H1 (cell line): Measurements from ENCODE around the gene RUFY1. TPM values are rescaled to one million over a fixed set of nuclear protein-coding genes. Genes with fewer than 3 reads are reported as not detected.

ENCODE experiments used
- CTCF ChIA-PET: fragments of 300-600 bp; sonication (Branson Sonifier 250); formaldehyde crosslinking; loops from one replicate; lab custom pipeline; 2021; ENCODE audit not compliant: partially characterized antibody; lab: Charles Lee
- POLR2A ChIA-PET: fragments of 300-600 bp; sonication (Branson Sonifier 250); formaldehyde crosslinking; loops from one replicate; lab custom pipeline; 2021; ENCODE audit warnings: inconsistent platforms; ENCODE audit not compliant: partially characterized antibody; lab: Charles Lee
- DNase-seq, 2 experiments: peaks; one replicate each; pipeline versions ENCODE4 v3.0.0 to v3.0.0-alpha.2; 2010 to 2022; ENCODE audit warnings: low spot score in 2 of 2, low read depth in 1 of 2, mixed read lengths in 1 of 2
- FAIRE-seq: peaks from 2 replicates; lab custom pipeline; 2011; peaks lifted over from hg19 to GRCh38; lab: Jason Lieb, UNC
- H2AFZ ChIP-seq: 2 replicates; pipeline ENCODE4 v1.8.1; 2012; ENCODE audit warnings: low read length, inconsistent platforms
- H2AK5ac ChIP-seq: 2 replicates; pipeline ENCODE4 v1.6.1; 2013; ENCODE audit warnings: low read depth, low read length
- H2BK120ac ChIP-seq: replicated peaks from 2 replicates; pipeline ENCODE3; 2013; ENCODE audit warnings: low read depth, low read length, inconsistent platforms
- H2BK12ac ChIP-seq: 2 replicates; pipeline ENCODE4 v1.6.1; 2013; ENCODE audit warnings: low read depth, low read length
- H2BK15ac ChIP-seq: 2 replicates; pipeline ENCODE4 v1.6.1; 2013; ENCODE audit warnings: low read length
- H2BK20ac ChIP-seq: 2 replicates; pipeline ENCODE4 v1.6.1; 2013; ENCODE audit warnings: low read length
- H2BK5ac ChIP-seq: 2 replicates; pipeline ENCODE4 v1.6.1; 2013; ENCODE audit warnings: low read depth, low read length
- H3K14ac ChIP-seq: 2 replicates; pipeline ENCODE4 v1.6.1; 2013; ENCODE audit warnings: inconsistent platforms; ENCODE audit not compliant: insufficient read length
- H3K18ac ChIP-seq: 2 replicates; pipeline ENCODE4 v1.6.1; 2013; ENCODE audit warnings: low read length; ENCODE audit errors: extremely low read depth
- H3K23ac ChIP-seq: 2 replicates; pipeline ENCODE4 v1.6.1; 2013; ENCODE audit warnings: inconsistent platforms; ENCODE audit not compliant: insufficient read length
- H3K23me2 ChIP-seq: 2 replicates; pipeline ENCODE4 v1.6.1; 2013; ENCODE audit warnings: low read depth, low read length
- H3K27ac ChIP-seq: 2 replicates; pipeline ENCODE4 v1.6.1; 2011; ENCODE audit warnings: low read depth, low read length, inconsistent platforms
- H3K27me3 ChIP-seq, 4 experiments: replicated peaks in 1 of 4; 1 replicate in 1 of 4; 2 replicates in 3 of 4; pipeline versions ENCODE4 v1.6.1 to v1.8.1; 2011 to 2013; ENCODE audit warnings: low read length in 3 of 4, mild to moderate bottlenecking in 3 of 4, inconsistent platforms in 2 of 4, mixed read lengths in 2 of 4, moderate library complexity in 1 of 4; ENCODE audit not compliant: control insufficient read depth in 3 of 4, insufficient read depth in 3 of 4; ENCODE audit errors: extremely low read depth in 1 of 4
- H3K36me3 ChIP-seq, 4 experiments: 2 replicates each; pipeline versions ENCODE4 v1.6.1 to v1.8.1; 2011 to 2013; ENCODE audit warnings: mild to moderate bottlenecking in 4 of 4, low read length in 3 of 4, moderate library complexity in 2 of 4, control low read depth in 1 of 4, inconsistent platforms in 1 of 4; ENCODE audit not compliant: insufficient read depth in 4 of 4, control insufficient read depth in 2 of 4
- H3K4ac ChIP-seq: replicated peaks from 2 replicates; pipeline ENCODE3; 2013; ENCODE audit warnings: low read length, low read depth, mixed read lengths, inconsistent platforms; ENCODE audit not compliant: insufficient read length
- H3K4me1 ChIP-seq, 4 experiments: replicated peaks in 1 of 4; 1 replicate in 1 of 4; 2 replicates in 3 of 4; pipeline versions ENCODE4 v1.6.1 to v1.8.1; 2011 to 2013; ENCODE audit warnings: low read length in 3 of 4, inconsistent platforms in 2 of 4, mixed read lengths in 1 of 4; ENCODE audit not compliant: insufficient read depth in 4 of 4, control insufficient read depth in 3 of 4
- H3K4me2 ChIP-seq, 2 experiments: 2 replicates each; pipeline versions ENCODE4 v1.6.1 to v1.8.1; 2011 to 2013; ENCODE audit warnings: low read depth in 2 of 2, low read length in 2 of 2, control low read depth in 1 of 2, inconsistent platforms in 1 of 2, mild to moderate bottlenecking in 1 of 2; ENCODE audit not compliant: insufficient read depth in 1 of 2
- H3K4me3 ChIP-seq, 4 experiments: fragments of 200-600, 300-600 bp in 1 of 4; sonication (generic), shearing (Covaris generic), sonication (Bioruptor Twin) in 1 of 4; 2 replicates each; pipeline versions ENCODE4 v1.5.1 to v1.8.1; 2011 to 2016; ENCODE audit warnings: low read length in 4 of 4, low read depth in 3 of 4, control low read depth in 2 of 4, inconsistent platforms in 2 of 4, mild to moderate bottlenecking in 2 of 4, mixed read lengths in 1 of 4, moderate library complexity in 1 of 4; ENCODE audit not compliant: insufficient read depth in 2 of 4; ENCODE audit errors: extremely low read depth in 1 of 4
- H3K56ac ChIP-seq: replicated peaks from 2 replicates; pipeline ENCODE3; 2013; ENCODE audit warnings: low read depth, mild to moderate bottlenecking, mixed read lengths, low read length, inconsistent platforms; ENCODE audit not compliant: insufficient read length
- H3K79me1 ChIP-seq: 2 replicates; pipeline ENCODE4 v1.6.1; 2013; ENCODE audit warnings: low read depth, low read length, control low read depth
- H3K79me2 ChIP-seq, 2 experiments: 2 replicates each; pipeline versions ENCODE4 v1.6.1 to v1.8.1; 2012 to 2013; ENCODE audit warnings: low read length in 2 of 2, mild to moderate bottlenecking in 2 of 2, inconsistent platforms in 1 of 2; ENCODE audit not compliant: insufficient read depth in 2 of 2, control insufficient read depth in 1 of 2
- H3K9ac ChIP-seq, 4 experiments: replicated peaks in 1 of 4; 1 replicate in 1 of 4; 2 replicates in 3 of 4; pipeline versions ENCODE4 v1.6.1 to v1.8.1; 2011 to 2013; ENCODE audit warnings: low read depth in 3 of 4, low read length in 3 of 4, control low read depth in 2 of 4, mild to moderate bottlenecking in 2 of 4, moderate library complexity in 2 of 4, inconsistent platforms in 1 of 4; ENCODE audit errors: extremely low read depth in 1 of 4
- H3K9me3 ChIP-seq, 2 experiments: 2 replicates each; pipeline versions ENCODE4 v1.6.1 to v1.8.1; 2012 to 2013; ENCODE audit warnings: mild to moderate bottlenecking in 2 of 2, moderate library complexity in 2 of 2, control low read depth in 1 of 2, inconsistent platforms in 1 of 2, low read depth in 1 of 2, low read length in 1 of 2, mixed read lengths in 1 of 2; ENCODE audit not compliant: insufficient read depth in 2 of 2
- H4K20me1 ChIP-seq, 2 experiments: replicated peaks in 1 of 2; 2 replicates each; pipeline versions ENCODE3 to v1.8.1; 2011 to 2013; ENCODE audit warnings: inconsistent platforms in 2 of 2, low read length in 2 of 2, mild to moderate bottlenecking in 1 of 2; ENCODE audit not compliant: insufficient read depth in 2 of 2, control insufficient read depth in 1 of 2
- H4K5ac ChIP-seq: 2 replicates; pipeline ENCODE4 v1.6.1; 2013; ENCODE audit warnings: low read length, low read depth, mixed read lengths, inconsistent platforms; ENCODE audit not compliant: insufficient read length
- H4K8ac ChIP-seq: 2 replicates; pipeline ENCODE4 v1.8.0; 2013; ENCODE audit warnings: mild to moderate bottlenecking, moderate library complexity, low read length, inconsistent platforms; ENCODE audit not compliant: insufficient read depth; ENCODE audit errors: extremely low read depth
- H4K91ac ChIP-seq: replicated peaks from 2 replicates; pipeline ENCODE3; 2013; ENCODE audit warnings: low read length, mixed read lengths, inconsistent platforms; ENCODE audit not compliant: insufficient read length
- ASH2L ChIP-seq: fragments of 200-600, 300-600 bp; sonication (generic); IDR thresholded peaks from one replicate; pipeline ENCODE4 v1.7.1; 2017; ENCODE audit warnings: low read length
- ATF3 ChIP-seq: IDR thresholded peaks from 2 replicates; pipeline ENCODE4 v1.6.1; 2011; ENCODE audit warnings: low read depth, mild to moderate bottlenecking, low read length; ENCODE audit not compliant: insufficient read depth
- CTCF ChIP-seq, 3 experiments: IDR thresholded peaks; 1 replicate in 2 of 3; 2 replicates in 1 of 3; pipeline versions ENCODE4 v1.5.1 to v1.6.1; 2011; ENCODE audit warnings: low read length in 3 of 3, mild to moderate bottlenecking in 3 of 3, inconsistent platforms in 2 of 3, low read depth in 1 of 3, moderate library complexity in 1 of 3; ENCODE audit not compliant: insufficient read depth in 1 of 3; ENCODE audit errors: control extremely low read depth in 1 of 3
- EP300 ChIP-seq, 2 experiments: IDR thresholded peaks; 1 replicate in 1 of 2; 2 replicates in 1 of 2; pipeline ENCODE4 v1.6.1; 2011 to 2012; ENCODE audit warnings: low read depth in 2 of 2, low read length in 2 of 2, mild to moderate bottlenecking in 2 of 2, borderline replicate concordance in 1 of 2, inconsistent platforms in 1 of 2, moderate library complexity in 1 of 2
- GABPA ChIP-seq: IDR thresholded peaks from 2 replicates; pipeline ENCODE4 v1.6.1; 2011; ENCODE audit warnings: mild to moderate bottlenecking, low read length, moderate library complexity, borderline replicate concordance; ENCODE audit not compliant: insufficient read depth
- MAFK ChIP-seq: IDR thresholded peaks from 2 replicates; pipeline ENCODE4 v1.6.1; 2012; ENCODE audit warnings: low read depth, mild to moderate bottlenecking, improper control_type of control experiment, low read length
- RNF2 ChIP-seq: fragments of 200-900, 300-1000 bp; sonication (generic); IDR thresholded peaks from 2 replicates; pipeline ENCODE4 v1.7.1; 2016; ENCODE audit warnings: borderline replicate concordance, low read depth, mild to moderate bottlenecking, antibody characterized with exemption, low read length; ENCODE audit not compliant: poor library complexity, severe bottlenecking; ENCODE audit errors: missing control alignments
- SAP30 ChIP-seq: fragments of 300-600 bp; sonication (generic); IDR thresholded peaks from 2 replicates; pipeline ENCODE4 v1.7.1; 2012; ENCODE audit warnings: low read length, moderate library complexity, mild to moderate bottlenecking, inconsistent platforms; ENCODE audit not compliant: insufficient read depth, insufficient replicate concordance
- TBP ChIP-seq: IDR thresholded peaks from 2 replicates; pipeline ENCODE4 v1.6.1; 2011; ENCODE audit warnings: low read depth, low read length, improper control_type of control experiment
- WGBS, 2 experiments: shearing (Covaris generic) in 1 of 2; methylation state at CpG; one replicate each; pipeline versions ENCODE4 v1.1.6 to v1.1.7; 2013 to 2015; ENCODE audit warnings: low lambda C conversion rate in 2 of 2, mixed read lengths in 2 of 2, inconsistent platforms in 1 of 2, low coverage in 1 of 2, missing lambda C conversion rate in 1 of 2; ENCODE audit not compliant: insufficient replicate concordance in 2 of 2, insufficient coverage in 1 of 2, insufficient read length in 1 of 2; ENCODE audit errors: extremely low coverage in 1 of 2, missing lambda C conversion rate in 1 of 2; 5-methylcytosine and 5-hydroxymethylcytosine counted together
- polyA plus RNA-seq, 7 experiments: library from polyadenylated mRNA; depleted of rRNA in 3 of 7; stranded (reverse) in 5 of 7; unstranded in 2 of 7; fragments of >200 nt in 5 of 7; fragments of 200-250 nt in 2 of 7; gene quantifications; 1 replicate in 5 of 7; 2 replicates in 1 of 7; 4 replicates in 1 of 7; pipeline versions ENCODE4 v1.2.1 to v1.2.3, GENCODE V29; 2011 to 2013; ENCODE audit warnings: missing spikeins in 2 of 7, mixed read lengths in 2 of 7
- total RNA-seq: library from RNA; stranded (reverse); fragmentation: NEBNext Ultra II Directional; extraction: Animal tissue kit (Norgen Biotek cat#: 25700); gene quantifications from 2 replicates; pipeline ENCODE4 v1.2.1, GENCODE V29; 2021

Gene RUFY1
- total and polyA plus RNA-seq, 2 of the 8 experiments (the other 6 are each of a cell fraction or from before 2014, with no cell fraction given): 22.4 to 29.5 TPM

- no peak overlapping the region for H3K9ac ChIP-seq
- H3K23me2 ChIP-seq: no peaks in the 10 kb centered on the region; the same call in 1 of the 2 replicates
- no peak overlapping the region for H3K56ac ChIP-seq
- FAIRE-seq: no peak
- no peak overlapping the region for H2BK120ac ChIP-seq
- H2BK20ac ChIP-seq: no peak overlapping the region
- no peak overlapping the region for H4K91ac ChIP-seq
- H3K14ac ChIP-seq: no peak overlapping the region
- H3K4me2 ChIP-seq: no peak overlapping the region
- no peak for DNase-seq
- H3K23ac ChIP-seq: no peak overlapping the region
- H4K5ac ChIP-seq: no peak overlapping the region
- no peak overlapping the region for H2BK12ac ChIP-seq
- no peak overlapping the region for H3K4ac ChIP-seq
- H3K4me3 ChIP-seq: no peak overlapping the region
- 87% methylated on average over 6 of the region's 6 CpGs; no CpG with 5 or more reads in 1 of the 2 experiments for WGBS, 2 experiments
- H3K4me1 ChIP-seq: peaks cover 0 to 3% (median 1%) of the 10 kb centered on the region in 4 experiments; a peak in 4 of 7 replicates
- H3K9me3 ChIP-seq: no peaks in the 10 kb centered on the region
- ChIA-PET POLR2A (interaction anchor here (1.8 to 2.3 kb wide), 3 partner anchors 10 to 26 kb away, joined by 5 to 7 read pairs (median 7); no protein-coding TSS in a partner anchor), CTCF (interaction anchor here (0.6 to 1.2 kb wide), 6 partner anchors 26 to 391 kb away, joined by 3 to 7 read pairs (median 3); no protein-coding TSS in a partner anchor)
- no peak overlapping the region for H3K27ac ChIP-seq
- peaks cover 0 to 2% (median 0%) of the 10 kb centered on the region in 4 experiments; a peak in 1 of 7 replicates for H3K27me3 ChIP-seq
- H4K8ac ChIP-seq: no peak overlapping the region
- no peaks in the 10 kb centered on the region for H3K36me3 ChIP-seq
- H2BK5ac ChIP-seq: no peak overlapping the region
- H3K79me1 ChIP-seq: no peaks in the 10 kb centered on the region
- no peaks in the 10 kb centered on the region for H3K79me2 ChIP-seq
- no peak overlapping the region for H2AK5ac ChIP-seq
- no peak overlapping the region for H3K18ac ChIP-seq
- H2BK15ac ChIP-seq: no peak overlapping the region
- no peak overlapping the region for H2AFZ ChIP-seq
- no peaks in the 10 kb centered on the region for H4K20me1 ChIP-seq
- TF ChIP-seq SAP30 (no peak), ATF3 (no peak), EP300 (IDR thresholded peaks at IDR 0.05; ENCODE audit: borderline replicate concordance in 1 of 2, low read depth in 2 of 2, low read length in 2 of 2) (no peak), ASH2L (no peak), GABPA (no peak), RNF2 (no peak), TBP (no peak), CTCF (IDR thresholded peaks at IDR 0.05; ENCODE audit: control extremely low read depth in 1 of 3, insufficient read depth in 1 of 3, low read depth in 1 of 3, low read length in 3 of 3) (no peak), MAFK (no peak)
Measured at GRCh38 chr5:179533024-179533423, 17.3 kb upstream of the RUFY1 start.
